NCI-H2107 treated with DMSO at 0.1 percent for 48 hours (cell line): ENCODE data around the gene ZMPSTE24.

Experiments
- DNase-seq: peaks from one replicate; lab custom pipeline; 2025; ENCODE audit not compliant: unreplicated experiment; lab: John Stamatoyannopoulos, UW

The ZMPSTE24 gene

GRCh38 chr1:40303051-40303771 lies 45.2 kb downstream of the ZMPSTE24 start:
- no peak for DNase-seq

- DNase-seq: no peak
These were observed 45.8 kb downstream of the ZMPSTE24 start for GRCh38 chr1:40303790-40304189.

GRCh38 chr1:40305451-40305850 lies 47.4 kb downstream of the ZMPSTE24 start:
- DNase-seq: no peak

GRCh38 chr1:40305871-40306270 lies 47.8 kb downstream of the ZMPSTE24 start:
- DNase-seq: no peak

DNA sequence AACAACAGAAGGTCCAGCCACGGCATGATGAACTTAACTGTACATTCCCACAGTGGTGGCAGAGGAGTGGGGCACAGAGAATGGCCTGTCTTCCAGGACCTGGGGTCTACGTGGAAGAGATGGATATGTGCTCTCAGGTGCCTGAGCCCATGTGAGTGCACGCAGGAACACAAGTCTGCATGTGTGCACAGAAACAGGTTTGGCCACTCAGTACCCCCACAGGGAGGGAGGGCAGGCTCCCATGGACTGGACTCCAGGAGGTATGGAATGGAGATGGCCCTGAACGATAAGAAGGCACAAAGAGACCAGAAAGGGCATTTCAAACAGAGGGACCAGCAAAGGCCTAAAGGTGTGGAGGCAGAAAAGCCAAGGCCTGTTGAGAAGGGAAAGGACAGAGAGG lies 48.3 kb downstream of the ZMPSTE24 start:
- DNase-seq: no peak

- DNase-seq: no peak
These were observed 49.1 kb downstream of the ZMPSTE24 start for GRCh38 chr1:40307186-40307585.

GRCh38 chr1:40308036-40308727 lies 50.1 kb downstream of the ZMPSTE24 start:
- DNase-seq: no peak

DNA sequence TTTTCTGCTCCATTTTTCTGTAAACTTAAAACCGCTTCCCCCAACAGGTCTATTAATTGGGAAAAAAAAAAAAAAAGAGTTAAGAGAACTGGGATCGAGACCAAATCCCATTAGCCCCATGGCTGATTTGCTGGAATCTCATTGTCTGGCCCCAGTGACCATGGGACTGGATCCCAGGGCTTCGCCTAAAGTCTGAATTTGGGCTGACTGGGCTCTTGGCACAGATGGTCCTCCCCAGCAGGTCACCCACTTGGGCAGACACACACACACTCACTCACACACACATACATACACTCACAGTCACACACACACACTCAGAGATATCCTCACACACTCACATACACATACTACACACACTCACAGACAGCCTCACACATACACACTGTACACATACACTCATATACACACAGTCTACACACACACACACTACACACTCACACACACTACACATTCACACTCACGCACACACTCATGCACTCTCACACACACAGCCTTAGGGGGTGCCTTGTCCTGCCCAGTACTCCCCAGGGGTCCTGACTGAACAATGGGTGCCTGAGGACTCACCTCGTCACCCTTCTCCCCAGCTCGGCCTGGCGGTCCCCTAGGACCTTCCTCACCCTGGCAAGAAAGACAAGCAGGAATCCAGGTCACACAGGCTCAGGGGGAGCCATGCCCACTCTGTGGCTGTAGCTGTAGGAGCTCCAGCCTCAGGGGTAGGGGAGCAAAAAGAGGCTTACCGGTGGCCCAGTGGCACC lies 51.5 kb downstream of the ZMPSTE24 start:
- no peak for DNase-seq

GRCh38 chr1:40310129-40310461 lies 52.1 kb downstream of the ZMPSTE24 start:
- DNase-seq: no peak

- DNase-seq: no peak
These were observed 53.1 kb downstream of the ZMPSTE24 start for GRCh38 chr1:40310983-40311642.

GRCh38 chr1:40311692-40312091 lies 53.7 kb downstream of the ZMPSTE24 start:
- no peak for DNase-seq

GRCh38 chr1:40312238-40313205 lies 54.5 kb downstream of the ZMPSTE24 start:
- DNase-seq: peak; percentile 7

DNA sequence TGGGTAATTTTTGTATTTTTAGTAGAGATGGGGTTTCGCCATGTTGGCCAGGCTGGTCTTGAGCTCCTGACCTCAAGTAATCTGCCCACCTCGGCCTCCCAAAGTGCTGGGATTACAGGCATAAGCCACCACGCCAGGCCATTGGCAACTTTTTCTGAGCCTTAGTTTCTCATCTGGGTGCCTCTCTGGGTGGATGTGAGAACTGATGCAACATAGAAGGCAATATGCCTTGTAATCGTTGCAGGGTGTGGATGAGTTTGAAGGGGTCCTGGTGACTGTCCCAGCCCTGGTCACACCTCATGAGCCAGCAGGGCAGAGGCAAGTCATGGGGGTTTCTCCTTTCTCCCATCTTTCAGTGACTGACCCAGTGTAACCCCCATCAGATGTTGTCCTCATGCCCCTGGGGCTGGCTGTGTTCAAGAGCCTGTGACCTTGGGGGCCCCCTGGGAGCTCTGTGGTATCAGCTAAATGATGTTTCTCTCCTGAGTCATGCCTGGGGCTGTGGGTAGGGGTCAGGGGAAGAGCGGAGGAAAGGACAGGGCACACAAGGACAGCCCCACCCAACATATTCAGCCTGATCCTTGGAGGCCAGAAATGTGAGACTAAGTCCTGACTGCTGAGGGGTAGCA lies 55.4 kb downstream of the ZMPSTE24 start:
- no peak for DNase-seq

GRCh38 chr1:40313958-40314720 lies 56.1 kb downstream of the ZMPSTE24 start:
- no peak for DNase-seq

DNA sequence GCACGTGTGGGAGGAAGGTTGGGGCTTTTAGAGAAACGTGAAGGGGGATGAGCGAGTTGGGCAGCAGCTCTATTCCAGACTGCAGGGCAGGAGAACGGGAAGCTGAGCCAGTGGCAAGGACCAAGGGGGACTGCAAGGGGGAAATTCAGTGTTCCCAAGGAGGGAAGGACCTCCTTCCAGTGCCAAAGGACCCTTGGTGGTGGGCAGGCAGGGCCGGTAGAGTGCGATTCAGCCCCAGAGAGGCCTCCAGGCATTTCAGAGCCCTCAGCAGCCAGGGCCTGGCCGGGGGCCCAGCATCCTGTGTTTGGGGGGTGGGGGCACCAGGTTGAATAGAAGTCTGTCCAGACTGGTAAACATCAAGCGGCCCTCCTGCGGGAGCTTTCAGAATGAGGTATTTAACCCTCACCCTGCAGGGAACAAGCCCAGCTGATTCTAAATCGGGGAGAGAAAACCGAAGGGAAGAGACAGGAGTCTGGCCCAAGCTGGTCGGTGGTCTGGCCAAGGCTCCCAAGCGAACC lies 56.7 kb downstream of the ZMPSTE24 start:
- DNase-seq: no peak

DNA sequence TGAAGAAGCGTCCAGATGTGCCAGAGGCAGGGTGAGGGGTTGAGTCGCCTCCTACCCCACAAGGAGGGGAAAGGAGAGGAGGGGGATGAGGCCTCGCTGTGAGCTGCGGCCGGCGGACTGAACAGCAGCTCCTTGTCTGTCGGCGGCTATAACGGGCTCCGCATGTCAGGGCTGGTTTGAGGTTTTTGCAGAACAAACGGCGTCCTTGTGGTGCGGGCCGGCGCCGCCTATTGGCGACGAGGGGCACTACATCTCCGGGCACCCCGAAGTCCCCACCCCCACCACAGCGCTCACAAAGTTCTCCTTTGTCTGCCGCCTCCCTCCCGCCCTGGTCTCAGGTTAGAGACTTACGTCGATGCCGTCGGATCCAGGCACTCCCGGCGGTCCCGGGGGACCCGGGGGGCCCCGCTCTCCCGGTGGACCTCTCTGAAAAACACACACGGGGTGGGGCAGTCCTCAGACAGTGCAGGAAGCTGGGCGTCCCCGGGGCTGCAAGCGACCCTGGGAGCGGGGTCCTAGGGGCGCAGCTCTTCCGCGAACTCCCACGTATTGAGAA lies 57.3 kb downstream of the ZMPSTE24 start:
- DNase-seq: peak; percentile 53

- no peak for DNase-seq
These were observed 58.0 kb downstream of the ZMPSTE24 start for GRCh38 chr1:40315795-40316594.
